ENCODE results near the gene YPEL2.

YPEL2 gene

GRCh38 chr17:59330053-59330942 lies 1.2 kb upstream of the YPEL2 start:
- DNase-seq (ENCODE audit: low read depth in 2 of 2), result no peak

- peak in 1 of 2 donors; percentile 15 for DNase-seq (ENCODE audit: low read depth in 2 of 2)
These were observed 684 bp downstream of the YPEL2 start for GRCh38 chr17:59331929-59332748.

GRCh38 chr17:59332749-59333377 lies 1.4 kb downstream of the YPEL2 start:
- no peak for DNase-seq (ENCODE audit: low read depth in 2 of 2)

GRCh38 chr17:59333836-59334235 lies 2.4 kb downstream of the YPEL2 start:
- DNase-seq (ENCODE audit: low read depth in 2 of 2), result no peak

- DNase-seq (ENCODE audit: low read depth in 2 of 2), result no peak
These were observed 4.2 kb downstream of the YPEL2 start for GRCh38 chr17:59335685-59336084.

- DNase-seq (ENCODE audit: low read depth in 2 of 2), result no peak
These were observed 6.4 kb downstream of the YPEL2 start for GRCh38 chr17:59337741-59338299.

DNA sequence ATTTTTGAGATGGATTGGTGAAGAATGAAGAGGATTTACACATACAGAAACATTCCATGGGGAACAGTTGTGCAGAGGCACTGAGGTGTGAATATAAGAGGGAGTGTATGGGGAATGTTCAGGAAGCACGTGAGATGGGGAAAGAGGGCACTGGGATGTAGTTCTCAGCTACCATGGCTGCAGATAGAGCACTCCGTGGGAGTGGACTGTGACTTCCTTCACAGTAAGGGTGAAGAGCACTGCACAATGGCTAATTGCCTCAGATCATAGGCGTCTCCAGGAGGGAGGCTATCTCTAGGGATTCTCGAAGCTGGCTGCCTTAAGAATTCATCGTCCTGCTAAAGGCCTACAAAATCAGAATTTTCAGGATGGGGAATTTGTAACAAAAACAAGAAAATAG lies 7.0 kb downstream of the YPEL2 start:
- DNase-seq (ENCODE audit: low read depth in 2 of 2), result no peak

- DNase-seq (ENCODE audit: low read depth in 2 of 2), result no peak
These were observed 10.5 kb downstream of the YPEL2 start for GRCh38 chr17:59341922-59342321.

DNA sequence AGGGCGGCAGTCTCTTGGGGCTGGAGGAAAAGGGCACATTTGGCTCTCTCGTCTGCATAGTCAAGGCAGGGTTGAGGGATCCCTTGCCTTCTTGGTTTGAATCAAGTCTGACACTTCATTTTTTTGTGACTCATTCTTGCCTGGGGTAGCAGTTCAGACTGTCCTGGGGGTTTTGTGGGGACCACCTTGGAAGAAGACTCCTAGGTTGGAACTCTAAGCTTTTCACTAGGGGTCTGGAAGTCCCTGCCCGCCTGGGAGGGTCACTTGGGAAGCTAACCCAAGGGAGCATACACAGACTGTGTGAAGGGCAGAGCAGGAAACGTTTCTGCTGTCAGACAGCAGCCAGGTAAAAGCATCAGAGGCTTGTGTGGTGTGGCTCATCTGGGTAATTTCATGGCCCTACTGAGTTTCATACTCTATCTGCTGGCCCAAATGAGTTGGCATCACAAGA lies 11.3 kb downstream of the YPEL2 start:
- no peak for DNase-seq (ENCODE audit: low read depth in 2 of 2)

DNA sequence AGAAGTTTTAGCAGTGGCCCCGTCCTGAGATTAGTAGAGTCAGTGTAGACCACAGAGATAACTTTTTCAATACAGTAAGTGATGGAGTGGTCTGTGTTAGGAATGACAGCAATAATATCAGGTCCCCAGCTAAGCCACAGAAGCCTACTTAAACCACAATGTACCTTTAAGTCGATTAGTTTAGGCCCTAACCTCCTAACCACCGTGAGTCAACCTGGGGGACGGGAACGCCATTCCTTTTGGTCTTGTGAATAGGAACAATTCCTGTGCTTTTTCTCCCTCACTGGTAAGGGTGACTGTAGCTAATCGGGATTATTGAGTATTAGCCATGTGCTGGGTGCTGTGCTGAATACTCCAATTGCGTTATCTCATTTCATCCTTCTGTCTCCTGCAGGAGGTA lies 14.0 kb downstream of the YPEL2 start:
- DNase-seq (ENCODE audit: low read depth in 2 of 2), result no peak

- DNase-seq (ENCODE audit: low read depth in 2 of 2), result no peak
These were observed 14.9 kb downstream of the YPEL2 start for GRCh38 chr17:59346341-59346740.

GRCh38 chr17:59346876-59347407 lies 15.5 kb downstream of the YPEL2 start:
- no peak for DNase-seq (ENCODE audit: low read depth in 2 of 2)

- no peak for DNase-seq (ENCODE audit: low read depth in 2 of 2)
These were observed 16.5 kb downstream of the YPEL2 start for GRCh38 chr17:59347975-59348391.

GRCh38 chr17:59349178-59349577 lies 17.7 kb downstream of the YPEL2 start:
- DNase-seq (ENCODE audit: low read depth in 2 of 2), result no peak

DNA sequence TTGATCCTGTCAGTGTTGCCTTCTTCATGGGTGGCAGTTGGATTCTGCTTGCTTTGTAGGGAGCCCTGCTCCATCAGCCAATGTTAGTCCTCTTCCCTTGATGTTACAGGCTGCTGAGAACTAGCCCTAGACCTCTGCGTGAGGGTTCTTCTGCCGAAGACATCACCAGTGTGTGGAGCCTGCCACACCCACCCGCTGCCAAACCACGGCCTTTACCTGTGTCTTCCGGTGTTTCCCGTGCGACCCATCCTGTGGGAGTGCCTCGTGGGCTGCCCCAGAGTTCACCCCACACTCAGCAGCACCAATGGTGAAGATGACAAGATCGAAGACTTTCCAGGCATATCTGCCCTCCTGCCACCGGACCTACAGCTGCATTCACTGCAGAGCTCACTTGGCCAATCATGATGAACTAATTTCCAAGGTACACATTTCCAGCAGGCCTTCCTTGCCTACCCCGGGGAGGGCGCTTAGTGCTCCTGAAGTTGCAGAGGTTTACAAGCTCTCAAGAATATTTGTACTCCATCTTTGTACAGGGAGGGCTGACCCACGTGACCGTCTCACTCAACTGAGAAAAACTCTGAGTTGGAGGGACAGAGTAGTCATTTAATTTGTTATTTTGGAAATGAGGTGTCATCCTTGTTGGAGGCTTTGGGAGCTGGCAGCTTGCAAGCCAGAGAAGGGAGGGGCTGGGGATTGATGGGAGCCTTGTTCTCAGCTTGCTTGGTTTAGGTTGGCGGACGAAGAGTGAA lies 21.8 kb downstream of the YPEL2 start:
- no peak for DNase-seq (ENCODE audit: low read depth in 2 of 2)

DNA sequence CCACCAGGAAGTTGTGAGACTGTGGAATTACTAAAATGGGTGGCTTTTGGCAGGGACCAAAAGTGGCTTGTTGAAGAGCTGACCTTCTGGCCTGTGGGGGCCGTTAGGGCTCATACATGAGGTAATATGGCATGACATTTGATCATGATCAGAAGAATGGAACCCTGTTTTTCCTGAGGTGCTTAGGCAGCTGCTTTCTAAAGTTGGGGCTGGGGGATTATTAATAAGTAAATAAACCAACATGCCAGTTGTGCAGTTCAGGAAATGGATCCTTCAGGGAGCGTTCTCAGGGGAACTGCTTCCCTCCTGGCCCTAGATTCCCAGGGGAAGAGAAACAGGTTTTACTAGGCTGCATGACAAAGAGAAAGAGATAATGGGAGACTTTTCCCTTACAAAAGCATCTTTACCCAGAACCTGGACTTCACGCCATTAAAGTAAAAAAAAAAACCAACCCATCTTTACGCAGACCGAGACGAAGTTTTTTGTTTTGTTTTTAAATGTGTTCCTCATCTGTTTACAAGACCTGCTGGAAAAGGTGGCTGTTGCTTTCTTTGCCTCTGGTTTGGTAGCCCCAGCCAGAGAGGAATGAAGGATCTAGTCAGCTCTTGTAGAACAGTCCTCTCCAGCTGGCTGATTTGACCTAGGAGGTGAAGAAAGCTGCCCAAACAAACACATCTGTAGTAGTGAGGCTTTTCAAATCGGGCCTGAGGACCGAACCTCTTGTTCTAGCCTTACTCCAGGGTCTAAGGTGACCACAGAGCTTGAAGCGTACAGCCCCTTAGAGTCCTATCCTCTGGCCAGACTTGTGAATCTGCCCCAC lies 22.7 kb downstream of the YPEL2 start:
- DNase-seq (ENCODE audit: low read depth in 2 of 2), result no peak

- no peak for DNase-seq (ENCODE audit: low read depth in 2 of 2)
These were observed 23.7 kb downstream of the YPEL2 start for GRCh38 chr17:59355030-59355701.

DNA sequence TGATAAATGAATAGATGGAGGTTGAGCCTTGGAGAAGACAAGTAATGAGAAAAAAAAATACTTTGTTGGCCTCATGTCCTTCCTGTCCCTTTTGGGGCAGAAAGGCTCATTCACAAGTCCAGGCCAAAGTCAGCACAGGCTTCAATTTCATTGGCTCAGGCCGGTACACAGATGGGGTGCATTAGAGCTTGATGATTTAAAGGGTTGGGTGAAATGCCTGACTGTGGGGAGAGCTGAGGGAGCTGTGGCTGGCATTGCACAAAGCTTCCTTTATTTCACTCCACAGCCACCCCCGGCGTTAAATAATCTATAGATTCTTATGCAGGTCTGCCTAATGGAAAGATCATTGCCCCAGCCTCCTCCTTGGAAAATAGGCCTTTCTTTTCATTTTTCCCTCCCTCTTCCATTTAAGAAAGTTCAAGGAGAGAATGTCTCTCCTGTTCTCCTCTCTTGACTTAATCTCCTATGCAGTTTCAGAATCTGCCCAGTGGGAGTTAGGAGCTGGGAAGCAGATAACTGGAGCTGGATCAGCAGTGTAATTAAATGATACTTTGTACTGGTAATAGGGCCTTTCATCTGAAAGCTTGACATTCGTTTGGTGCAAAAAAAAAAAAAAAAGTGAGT lies 24.4 kb downstream of the YPEL2 start:
- DNase-seq (ENCODE audit: low read depth in 2 of 2), result no peak

Data from activated CD4-positive, alpha-beta T cell treated with anti-CD3 and anti-CD28 coated beads for 24 hours (primary cell).